OCI-LY7 (cell line): ENCODE data around the gene PDE9A.

Experiments
- EZH2phosphoT487 ChIP-seq: fragments of 200-600 bp; sonication (generic); IDR thresholded peaks from 2 replicates; pipeline ENCODE4 v1.6.1; 2018; ENCODE audit warnings: low read depth, borderline replicate concordance, mild to moderate bottlenecking, mixed run types, antibody characterized with exemption, low read length, moderate library complexity, mixed read lengths
- TF ChIP-seq, protein P1 (sequence below): fragments of 200-600 bp; sonication (generic); conservative IDR thresholded peaks from 2 replicates; pipeline ENCODE4 v1.5.1; 2014; ENCODE audit warnings: mild to moderate bottlenecking, antibody characterized with exemption, low read length, moderate library complexity, mixed read lengths

DNA sequence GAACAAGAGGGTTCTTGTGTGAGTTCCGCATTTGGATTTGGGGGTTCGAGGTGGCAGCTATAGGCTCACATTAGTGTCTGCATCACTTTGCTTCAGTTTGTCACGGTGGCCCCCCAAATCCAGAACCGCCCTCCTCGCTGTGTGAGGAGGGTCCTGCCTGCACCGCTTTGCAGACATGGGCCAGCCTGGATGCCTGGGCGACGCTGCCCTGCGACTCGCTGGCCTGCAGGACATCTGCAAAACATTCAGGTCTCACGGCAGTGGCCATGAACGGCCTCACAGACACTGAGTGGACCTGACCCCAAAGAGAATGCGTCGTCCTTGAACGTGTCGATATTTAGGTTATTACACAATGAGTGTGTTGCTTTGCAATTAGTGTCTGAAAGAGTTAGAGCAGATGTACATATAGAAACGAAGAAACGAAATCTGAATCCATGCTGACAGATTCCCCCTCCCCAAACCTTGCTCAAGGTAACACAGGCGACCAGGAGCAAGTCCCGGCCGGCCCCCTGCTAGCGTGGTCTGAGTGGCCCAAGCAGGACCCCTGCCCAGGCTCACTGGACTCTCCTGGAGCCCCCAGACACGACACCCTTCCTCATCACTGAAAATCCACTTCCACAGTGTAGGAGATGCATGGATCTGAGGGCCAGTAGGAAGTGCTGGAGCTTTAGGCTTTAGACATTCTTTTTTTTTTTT is 20.4 kb downstream of the PDE9A start:
- TF ChIP-seq, protein P1, sequence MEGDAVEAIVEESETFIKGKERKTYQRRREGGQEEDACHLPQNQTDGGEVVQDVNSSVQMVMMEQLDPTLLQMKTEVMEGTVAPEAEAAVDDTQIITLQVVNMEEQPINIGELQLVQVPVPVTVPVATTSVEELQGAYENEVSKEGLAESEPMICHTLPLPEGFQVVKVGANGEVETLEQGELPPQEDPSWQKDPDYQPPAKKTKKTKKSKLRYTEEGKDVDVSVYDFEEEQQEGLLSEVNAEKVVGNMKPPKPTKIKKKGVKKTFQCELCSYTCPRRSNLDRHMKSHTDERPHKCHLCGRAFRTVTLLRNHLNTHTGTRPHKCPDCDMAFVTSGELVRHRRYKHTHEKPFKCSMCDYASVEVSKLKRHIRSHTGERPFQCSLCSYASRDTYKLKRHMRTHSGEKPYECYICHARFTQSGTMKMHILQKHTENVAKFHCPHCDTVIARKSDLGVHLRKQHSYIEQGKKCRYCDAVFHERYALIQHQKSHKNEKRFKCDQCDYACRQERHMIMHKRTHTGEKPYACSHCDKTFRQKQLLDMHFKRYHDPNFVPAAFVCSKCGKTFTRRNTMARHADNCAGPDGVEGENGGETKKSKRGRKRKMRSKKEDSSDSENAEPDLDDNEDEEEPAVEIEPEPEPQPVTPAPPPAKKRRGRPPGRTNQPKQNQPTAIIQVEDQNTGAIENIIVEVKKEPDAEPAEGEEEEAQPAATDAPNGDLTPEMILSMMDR, result no peak
- no peak for TF ChIP-seq EZH2phosphoT487
